Adipose tissue (tissue), 3 donors: ENCODE measurements around the gene CKMT2. TPM values are rescaled to one million over a fixed set of nuclear protein-coding genes. Genes with fewer than 3 reads are reported as not detected.

Experiments used
- H3K27ac ChIP-seq: one replicate; pipeline ENCODE4 v1.5.1; 2013; ENCODE audit warnings: low read depth, low read length
- WGBS, 3 donors: extraction: QIAGEN DNeasy Blood & Tissue Kit; methylation state at CpG; one replicate each; pipeline ENCODE4 v1.1.7; 2013; 5-methylcytosine and 5-hydroxymethylcytosine counted together
- polyA plus RNA-seq, 3 donors: library from polyadenylated mRNA; stranded (reverse); fragments of 200-250 nt; gene quantifications; one replicate each; pipeline ENCODE4 v1.2.3, GENCODE V29; 2013
- donor health status: healthy with polysubstance abuse.
- donor health status: Bipolar disorder and iron deficiency.
- donor health status: healthy.

CKMT2 gene
- polyA plus RNA-seq = 10 to 100 TPM; 12.2 to 16.2 (median 13.0) TPM

- H3K27ac ChIP-seq = no peak within 1 kb of the TSS
- 9 to 13% (median 10%) methylated on average over 28 of the region's 28 CpGs for WGBS, 3 donors
Observed at GRCh38 chr5:81233080-81233634, at the start of gene CKMT2. Gene CKMT2 (plus strand): TSS chr5:81233322. CDS start chr5:81251133, 17,811 bp downstream.

GRCh38 chr5:81183811-81184748, 49.0 kb upstream of the CKMT2 start:
- 79 to 85% (median 82%) methylated on average over 11 of the region's 11 CpGs for WGBS, 3 donors

DNA sequence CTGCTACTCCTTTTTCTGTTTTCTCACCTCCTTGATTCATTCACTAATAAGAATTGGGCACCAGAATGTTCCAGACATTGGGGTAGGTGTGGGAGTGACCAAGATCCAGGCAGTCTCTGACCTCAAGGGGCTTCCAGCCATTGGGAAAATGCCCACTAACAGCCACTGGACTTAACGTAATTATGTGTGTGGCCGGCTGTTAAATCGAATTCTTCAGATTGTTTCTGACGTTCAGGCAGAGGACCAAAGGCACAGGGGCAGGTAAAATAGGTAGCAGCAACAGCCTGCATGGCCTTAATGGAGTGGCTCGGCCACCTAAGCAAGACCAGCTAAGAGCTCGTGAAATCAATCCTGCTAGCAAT, 48.4 kb upstream of the CKMT2 start:
- no peak overlapping the region for H3K27ac ChIP-seq
- 85 to 90% (median 88%) methylated on average over 6 of the region's 6 CpGs for WGBS, 3 donors

More at GRCh38 chr5:81183811-81184748, 49.0 kb upstream of the CKMT2 start:
- H3K27ac ChIP-seq = no peak overlapping the region

- no peak overlapping the region for H3K27ac ChIP-seq
- WGBS, 3 donors = 15 to 33% (median 33%) methylated on average over 6 of the region's 6 CpGs
Observed at GRCh38 chr5:81187885-81188284, 45.2 kb upstream of the CKMT2 start.

GRCh38 chr5:81188962-81189361, 44.2 kb upstream of the CKMT2 start:
- 64% methylated on average over 6 of the region's 6 CpGs for WGBS, 3 donors
- H3K27ac ChIP-seq = no peak overlapping the region

- 60 to 89% (median 82%) methylated on average over 14 of the region's 14 CpGs for WGBS, 3 donors
- no peak overlapping the region for H3K27ac ChIP-seq
Observed at GRCh38 chr5:81189875-81190498, 43.1 kb upstream of the CKMT2 start.

DNA sequence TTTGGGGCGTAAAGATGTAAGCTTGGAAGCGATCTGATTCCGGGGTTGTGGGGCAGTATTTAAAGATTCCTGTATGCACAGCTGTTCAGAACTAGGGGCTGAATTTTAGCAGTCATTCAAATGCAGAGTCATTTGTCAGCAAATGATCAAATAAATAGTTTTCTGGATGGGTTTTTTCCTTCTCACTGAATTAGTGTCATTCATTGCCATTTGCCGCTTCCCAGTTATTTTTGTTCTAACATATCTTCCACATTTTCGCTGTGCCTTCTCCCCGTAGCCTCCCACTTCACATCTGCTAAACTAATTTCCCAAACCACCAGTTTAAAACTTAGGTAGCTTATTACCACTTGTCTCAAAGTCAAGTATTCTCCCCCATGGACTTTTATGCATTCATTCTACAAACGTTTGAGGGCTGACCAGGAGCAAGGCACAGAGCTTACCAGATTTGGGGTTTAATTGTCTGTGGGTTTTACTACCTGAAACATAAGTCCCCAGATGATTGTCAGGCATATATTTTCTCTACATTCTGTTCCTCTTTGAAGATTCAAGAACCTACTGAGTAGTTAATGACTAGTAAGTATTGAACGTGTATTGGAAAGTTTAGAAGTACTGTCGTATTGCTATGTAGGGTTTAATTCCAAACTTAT, 41.3 kb upstream of the CKMT2 start:
- WGBS, 3 donors = 79 to 92% (median 87%) methylated on average over 9 of the region's 9 CpGs

DNA sequence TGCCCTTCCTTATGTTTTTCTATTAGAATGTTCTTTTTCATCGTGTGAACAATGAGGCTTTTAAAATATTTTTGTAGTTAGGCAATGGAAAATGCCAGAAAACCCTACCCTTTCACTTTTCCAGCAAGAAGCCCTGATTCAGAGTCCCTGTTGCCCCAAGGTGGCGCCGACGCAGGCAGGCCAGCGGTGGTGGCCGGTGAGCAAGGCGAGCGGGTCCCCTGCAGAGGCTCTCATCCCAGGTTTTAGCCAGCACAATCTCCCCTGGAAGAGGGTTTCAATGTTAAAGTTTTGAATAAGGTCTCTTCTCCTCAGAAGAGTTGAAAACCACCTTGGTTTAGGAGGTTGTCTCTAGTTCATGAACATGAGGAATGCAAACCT, 40.8 kb upstream of the CKMT2 start:
- H3K27ac ChIP-seq = no peak overlapping the region
- 54 to 85% (median 78%) methylated on average over 8 of the region's 8 CpGs for WGBS, 3 donors

More for the DNA sequence above, 41.3 kb upstream of the CKMT2 start:
- H3K27ac ChIP-seq = no peak overlapping the region

GRCh38 chr5:81194633-81195334, 38.3 kb upstream of the CKMT2 start:
- WGBS, 3 donors = 25 to 26% (median 25%) methylated on average over 31 of the region's 31 CpGs
- H3K27ac ChIP-seq = no peak overlapping the region

DNA sequence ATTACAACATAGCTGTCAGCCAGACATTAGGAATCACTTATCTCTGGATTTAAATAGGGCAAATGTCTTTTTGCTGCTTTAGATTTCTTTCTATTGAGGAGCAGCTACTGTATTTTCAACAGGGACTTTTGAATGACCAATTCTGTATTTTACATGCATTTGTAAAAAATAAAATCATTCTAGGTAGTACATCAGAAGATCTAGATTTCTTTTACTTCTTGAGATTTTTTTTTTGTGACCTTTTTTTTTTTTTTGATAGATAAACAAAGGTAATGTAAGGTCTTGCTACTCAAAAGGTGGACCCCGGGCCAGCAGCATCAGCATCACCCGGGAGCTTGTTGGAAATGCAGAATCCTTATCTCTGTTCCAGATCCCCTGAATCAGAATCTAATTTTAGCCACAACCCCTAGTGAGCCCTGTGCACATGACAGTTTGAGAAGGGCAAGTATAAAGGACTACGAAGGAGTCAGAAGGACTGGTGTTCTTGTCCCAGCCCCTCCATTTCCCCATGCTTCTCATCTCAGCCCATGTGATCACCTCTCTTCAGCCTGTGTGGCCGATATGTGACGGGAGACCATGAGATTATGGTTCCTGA, 37.7 kb upstream of the CKMT2 start:
- WGBS, 3 donors = 67 to 77% (median 68%) methylated on average over 5 of the region's 5 CpGs
- no peak overlapping the region for H3K27ac ChIP-seq

GRCh38 chr5:81202655-81203054, 30.5 kb upstream of the CKMT2 start:
- WGBS, 3 donors = 54 to 64% (median 55%) methylated on average over 2 of the region's 2 CpGs
- no peak overlapping the region for H3K27ac ChIP-seq

DNA sequence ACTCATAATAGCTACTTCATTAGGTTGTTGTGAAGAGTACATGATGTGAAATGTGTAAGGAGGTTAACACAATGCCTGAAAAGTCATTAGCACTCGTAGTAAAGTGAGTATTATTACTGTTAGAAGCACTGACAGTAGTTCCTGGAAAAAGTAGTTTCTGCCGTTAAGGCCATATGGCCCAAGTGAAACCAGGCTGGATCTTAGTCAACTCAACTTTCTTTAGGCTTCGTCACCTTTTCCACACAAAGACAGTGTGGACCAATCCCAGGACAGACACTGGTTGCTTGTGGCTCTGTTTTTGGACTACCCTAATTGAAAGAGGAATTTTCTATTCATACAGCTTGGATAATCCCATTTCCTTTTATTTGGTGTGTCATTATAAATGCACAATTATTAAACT, 29.4 kb upstream of the CKMT2 start:
- no peak overlapping the region for H3K27ac ChIP-seq
- 86 to 92% (median 90%) methylated on average over 3 of the region's 3 CpGs for WGBS, 3 donors

DNA sequence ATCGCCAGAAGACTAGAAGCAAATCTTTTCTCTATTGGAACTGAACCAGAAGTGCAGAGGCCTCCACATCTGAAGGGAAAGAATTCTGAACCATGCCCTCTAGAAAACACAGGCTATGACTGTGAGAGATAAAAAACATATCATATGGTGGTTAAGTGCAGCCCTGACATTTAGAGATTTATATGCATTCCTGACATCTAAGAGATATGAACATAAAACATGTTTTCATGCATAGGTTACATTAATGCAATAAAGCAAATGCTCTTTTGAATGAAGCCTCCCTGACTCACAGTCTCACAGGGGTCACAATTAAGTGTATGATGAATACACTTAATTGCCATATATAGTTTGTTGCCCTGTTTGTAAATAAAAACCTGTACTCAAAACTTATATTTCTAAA, 28.9 kb upstream of the CKMT2 start:
- no peak overlapping the region for H3K27ac ChIP-seq
- 86 to 94% (median 93%) methylated on average over 1 of the region's 1 CpG for WGBS, 3 donors

DNA sequence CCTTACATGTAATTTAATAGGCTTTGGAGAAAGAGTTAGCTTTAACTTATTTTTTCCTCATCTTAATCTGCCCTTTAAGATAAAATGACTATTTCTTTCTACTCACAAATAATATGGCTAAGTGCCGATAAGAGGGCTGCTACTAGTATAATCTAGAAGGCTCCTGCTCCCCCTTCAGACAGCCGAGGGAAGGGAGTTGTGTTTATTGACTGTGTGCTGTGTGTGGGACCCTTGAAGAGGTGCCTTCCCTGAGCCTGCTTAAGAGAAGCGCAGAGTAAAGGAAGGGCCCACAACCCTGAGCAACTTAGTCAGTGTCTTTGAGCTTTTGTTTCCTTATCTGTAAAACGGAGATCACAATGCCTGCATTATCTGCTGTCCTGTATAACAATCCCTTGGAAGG, 28.1 kb upstream of the CKMT2 start:
- no peak overlapping the region for H3K27ac ChIP-seq
- WGBS, 3 donors = 59 to 87% (median 76%) methylated on average over 4 of the region's 4 CpGs

DNA sequence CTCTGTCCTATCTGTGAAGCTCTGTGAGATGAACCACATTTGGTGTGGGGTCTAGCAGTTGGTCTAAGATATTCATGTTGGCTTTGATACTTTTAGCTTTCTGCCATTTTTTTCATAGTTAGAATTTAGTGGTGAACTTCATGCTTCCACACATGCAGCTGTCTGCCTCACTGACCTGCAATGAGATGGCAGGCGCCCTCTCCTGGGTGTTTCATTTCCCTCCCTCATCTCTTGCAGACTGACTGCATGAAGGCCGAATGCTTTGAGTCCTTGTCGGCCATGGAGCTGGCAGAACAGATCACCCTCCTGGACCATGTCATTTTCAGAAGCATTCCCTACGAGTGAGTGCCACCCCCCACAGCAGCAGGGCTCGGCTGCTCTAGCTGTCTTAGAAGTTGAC, 26.1 kb upstream of the CKMT2 start:
- 70 to 82% (median 81%) methylated on average over 5 of the region's 5 CpGs for WGBS, 3 donors
- H3K27ac ChIP-seq = no peak overlapping the region

DNA sequence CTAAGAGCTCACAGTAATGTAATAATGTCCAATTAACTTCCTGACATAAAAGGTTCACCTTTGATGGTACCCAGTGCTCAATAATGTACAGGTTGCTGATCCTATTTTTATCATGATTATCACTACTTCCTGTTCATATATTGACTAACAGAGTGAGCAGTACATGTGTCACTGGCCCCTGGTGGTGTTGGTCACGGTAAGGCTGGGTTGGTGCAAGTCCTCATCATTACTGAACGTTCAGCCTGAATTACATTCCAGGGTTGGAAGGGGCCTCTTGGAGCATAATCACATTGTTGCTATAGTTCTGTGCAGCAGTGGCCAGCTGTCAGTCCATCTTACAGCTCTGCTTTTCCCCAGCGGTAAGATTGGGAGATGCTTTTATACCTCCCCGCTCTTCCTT, 24.2 kb upstream of the CKMT2 start:
- 82 to 90% (median 87%) methylated on average over 4 of the region's 4 CpGs for WGBS, 3 donors
- no peak overlapping the region for H3K27ac ChIP-seq

- no peak overlapping the region for H3K27ac ChIP-seq
- 90 to 94% (median 93%) methylated on average over 5 of the region's 5 CpGs for WGBS, 3 donors
Observed at GRCh38 chr5:81209386-81209785, 23.7 kb upstream of the CKMT2 start.

GRCh38 chr5:81209869-81210493, 23.1 kb upstream of the CKMT2 start:
- no peak overlapping the region for H3K27ac ChIP-seq
- 89 to 94% (median 91%) methylated on average over 11 of the region's 11 CpGs for WGBS, 3 donors
